Gastroesophageal sphincter (tissue), 4 donors: ENCODE results near the gene TMPRSS9. TPM values are rescaled to one million over a fixed set of nuclear protein-coding genes. Genes with fewer than 3 reads are reported as not detected.
"Not testable (repeated sequence)": the region's sequence is repeated elsewhere in the genome, so short reads cannot be mapped to it uniquely, and the experiment has no call there.

Experiments used
- ATAC-seq: fragments of 150-250 bp; one replicate; pipeline ENCODE4 v1.9.1; 2016; ENCODE audit warnings: mild to moderate bottlenecking, moderate library complexity
- H3K27ac ChIP-seq, 4 donors: fragments of 200-600 bp; sonication (generic) in 3 of 4; 1 replicate in 3 of 4; 2 replicates in 1 of 4; pipeline ENCODE4 v1.5.1; 2016 to 2019
- H3K27me3 ChIP-seq: fragments of 200-600 bp; sonication (generic); one replicate; pipeline ENCODE4 v1.5.1; 2019
- H3K36me3 ChIP-seq, 2 donors: fragments of 200-600 bp; sonication (generic); one replicate each; pipeline ENCODE4 v1.5.1; 2019; ENCODE audit warnings: control low read depth in 1 of 2
- H3K4me1 ChIP-seq, 3 donors: fragments of 200-600 bp; sonication (generic); 1 replicate in 2 of 3; 2 replicates in 1 of 3; pipeline ENCODE4 v1.5.1; 2016 to 2019; ENCODE audit warnings: control low read depth in 2 of 3
- H3K4me3 ChIP-seq, 2 donors: fragments of 200-600 bp; sonication (generic); one replicate each; pipeline ENCODE4 v1.5.1; 2019; ENCODE audit warnings: mild to moderate bottlenecking in 1 of 2, moderate library complexity in 1 of 2
- H3K9me3 ChIP-seq, 3 donors: fragments of 200-600 bp; sonication (generic); one replicate each; pipeline ENCODE4 v1.5.1; 2017 to 2019; ENCODE audit warnings: control low read depth in 2 of 3
- EP300 ChIP-seq: sonication (generic); formaldehyde crosslinking; IDR thresholded peaks from one replicate; pipeline ENCODE4 v1.6.1; 2017; ENCODE audit warnings: antibody characterized with exemption, mild to moderate bottlenecking
- POLR2A ChIP-seq, 2 donors: fragments of 450-650 bp; IDR thresholded peaks; one replicate each; pipeline ENCODE4 v1.6.1; 2017; ENCODE audit warnings: antibody characterized with exemption in 2 of 2, mild to moderate bottlenecking in 2 of 2, moderate library complexity in 1 of 2
- POLR2AphosphoS5 ChIP-seq: sonication (generic); formaldehyde crosslinking; IDR thresholded peaks from one replicate; pipeline ENCODE4 v1.6.1; 2017; ENCODE audit warnings: antibody characterized with exemption
- WGBS, 2 donors: methylation state at CpG; one replicate each; pipeline ENCODE4 v1.1.5; 2018; ENCODE audit warnings: low coverage in 1 of 2; 5-methylcytosine and 5-hydroxymethylcytosine counted together
- total RNA-seq, 4 donors: library from RNA; depleted of rRNA; stranded (reverse); fragments of >200 nt; gene quantifications; one replicate each; pipeline ENCODE4 v1.1.0, GENCODE V29; 2016
- TF ChIP-seq, protein P1 (sequence below), 4 experiments: fragments of 200-600 bp in 2 of 4; fragments of 450-650 bp in 2 of 4; sonication (generic) in 1 of 4; IDR thresholded peaks; one replicate each; pipeline ENCODE4 v1.5.1; 2017 to 2019; ENCODE audit warnings: antibody characterized with exemption in 4 of 4, mild to moderate bottlenecking in 2 of 4, moderate library complexity in 2 of 4

Gene TMPRSS9
- total RNA-seq, 4 donors from 2014 or later = 0.54 TPM; not detected in 3

DNA sequence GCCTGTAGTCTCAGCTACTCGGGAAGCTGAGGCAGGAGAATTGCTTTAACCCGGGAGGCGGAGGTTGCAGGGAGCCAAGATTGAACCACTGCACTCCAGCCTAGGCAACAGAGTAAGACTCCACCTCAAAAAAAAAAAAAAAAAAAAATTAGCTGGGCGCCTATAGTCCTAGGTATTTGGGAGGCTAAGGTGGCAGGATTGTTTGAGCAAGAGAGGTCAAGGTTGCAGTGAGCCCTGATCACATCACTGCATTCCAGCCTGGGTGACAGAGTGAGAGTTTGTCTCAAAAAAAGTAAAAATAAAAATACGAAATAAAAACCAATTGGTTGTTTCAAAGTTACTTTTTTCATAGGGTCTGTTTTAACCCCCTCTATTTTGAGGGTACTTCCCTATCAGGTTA lies 98.0 kb downstream of the TMPRSS9 start:
- no peak for ATAC-seq
- Histone ChIP-seq H3K27ac (no peak overlapping the region), H3K4me3 (no peak overlapping the region), H3K27me3 (no peaks in the 10 kb centered on the region), H3K4me1 (peaks cover 0 to 51% (median 17%) of the 10 kb centered on the region in 3 donors), H3K9me3 (no peaks in the 10 kb centered on the region), H3K36me3 (no peaks in the 10 kb centered on the region)
- WGBS, 2 donors = 78 to 82% methylated on average over 3 to 5 of the region's 5 CpGs
- TF ChIP-seq POLR2A (IDR thresholded peaks at IDR 0.05) = no peak
- no peak for TF ChIP-seq POLR2AphosphoS5
- TF ChIP-seq, protein P1, sequence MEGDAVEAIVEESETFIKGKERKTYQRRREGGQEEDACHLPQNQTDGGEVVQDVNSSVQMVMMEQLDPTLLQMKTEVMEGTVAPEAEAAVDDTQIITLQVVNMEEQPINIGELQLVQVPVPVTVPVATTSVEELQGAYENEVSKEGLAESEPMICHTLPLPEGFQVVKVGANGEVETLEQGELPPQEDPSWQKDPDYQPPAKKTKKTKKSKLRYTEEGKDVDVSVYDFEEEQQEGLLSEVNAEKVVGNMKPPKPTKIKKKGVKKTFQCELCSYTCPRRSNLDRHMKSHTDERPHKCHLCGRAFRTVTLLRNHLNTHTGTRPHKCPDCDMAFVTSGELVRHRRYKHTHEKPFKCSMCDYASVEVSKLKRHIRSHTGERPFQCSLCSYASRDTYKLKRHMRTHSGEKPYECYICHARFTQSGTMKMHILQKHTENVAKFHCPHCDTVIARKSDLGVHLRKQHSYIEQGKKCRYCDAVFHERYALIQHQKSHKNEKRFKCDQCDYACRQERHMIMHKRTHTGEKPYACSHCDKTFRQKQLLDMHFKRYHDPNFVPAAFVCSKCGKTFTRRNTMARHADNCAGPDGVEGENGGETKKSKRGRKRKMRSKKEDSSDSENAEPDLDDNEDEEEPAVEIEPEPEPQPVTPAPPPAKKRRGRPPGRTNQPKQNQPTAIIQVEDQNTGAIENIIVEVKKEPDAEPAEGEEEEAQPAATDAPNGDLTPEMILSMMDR (IDR thresholded peaks at IDR 0.05) = no peak
- TF ChIP-seq EP300 = no peak

DNA sequence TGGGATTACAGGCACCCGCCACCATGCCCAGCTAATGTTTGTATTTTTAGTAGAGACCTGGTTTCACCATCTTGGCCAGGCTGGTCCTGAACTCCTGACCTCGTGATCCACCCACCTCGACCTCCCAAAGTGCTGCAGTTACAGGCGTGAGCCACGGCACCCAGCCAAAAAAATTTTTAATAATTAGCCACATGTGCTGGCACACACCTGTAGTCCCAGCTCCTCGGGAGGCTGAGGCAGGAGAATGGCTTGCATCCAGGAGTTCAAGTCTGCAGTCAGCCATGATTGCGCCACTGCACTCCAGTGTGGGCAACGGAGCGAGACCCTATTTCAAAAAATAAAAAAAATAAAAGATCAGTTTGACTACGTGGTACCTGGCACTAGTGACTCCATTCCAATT lies 98.7 kb downstream of the TMPRSS9 start:
- H3K27ac ChIP-seq, H3K4me3 ChIP-seq, H3K9me3 ChIP-seq, H3K36me3 ChIP-seq, H3K27me3 ChIP-seq, ATAC-seq: not testable (repeated sequence)
- peaks cover 0 to 55% (median 17%) of the 10 kb centered on the region in 3 donors for H3K4me1 ChIP-seq
- WGBS, 2 donors = 72 to 77% methylated on average over 4 to 6 of the region's 10 CpGs

DNA sequence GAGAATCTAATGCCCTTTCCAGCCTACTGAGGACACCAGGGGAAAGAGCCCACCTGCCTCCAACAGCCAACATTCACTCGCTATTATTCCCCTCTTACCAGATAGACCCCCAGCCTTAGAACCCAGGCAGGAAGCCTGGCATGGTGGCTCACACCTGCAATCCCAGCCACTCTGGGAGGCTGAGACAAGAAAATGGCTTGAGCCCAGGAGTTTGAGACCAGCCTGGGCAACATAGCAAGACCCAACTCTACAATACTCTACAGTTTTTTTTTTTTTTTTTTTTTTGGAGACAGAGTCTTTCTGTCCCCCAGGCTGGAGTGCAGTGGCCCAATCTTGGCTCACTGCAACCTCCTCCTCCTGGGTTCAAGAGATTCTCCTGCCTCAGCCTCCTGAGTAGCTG lies 100.2 kb downstream of the TMPRSS9 start:
- H3K9me3 ChIP-seq = no peaks in the 10 kb centered on the region
- no peaks in the 10 kb centered on the region for H3K36me3 ChIP-seq
- H3K4me1 ChIP-seq = peaks cover 0 to 48% (median 17%) of the 10 kb centered on the region in 3 donors
- H3K4me3 ChIP-seq = no peak overlapping the region
- H3K27me3 ChIP-seq = no peaks in the 10 kb centered on the region
- no peak overlapping the region for H3K27ac ChIP-seq
- WGBS, 2 donors = 100% methylated on average over 1 of the region's 1 CpG
- TF ChIP-seq POLR2A (IDR thresholded peaks at IDR 0.05) = no peak
- no peak for ATAC-seq

DNA sequence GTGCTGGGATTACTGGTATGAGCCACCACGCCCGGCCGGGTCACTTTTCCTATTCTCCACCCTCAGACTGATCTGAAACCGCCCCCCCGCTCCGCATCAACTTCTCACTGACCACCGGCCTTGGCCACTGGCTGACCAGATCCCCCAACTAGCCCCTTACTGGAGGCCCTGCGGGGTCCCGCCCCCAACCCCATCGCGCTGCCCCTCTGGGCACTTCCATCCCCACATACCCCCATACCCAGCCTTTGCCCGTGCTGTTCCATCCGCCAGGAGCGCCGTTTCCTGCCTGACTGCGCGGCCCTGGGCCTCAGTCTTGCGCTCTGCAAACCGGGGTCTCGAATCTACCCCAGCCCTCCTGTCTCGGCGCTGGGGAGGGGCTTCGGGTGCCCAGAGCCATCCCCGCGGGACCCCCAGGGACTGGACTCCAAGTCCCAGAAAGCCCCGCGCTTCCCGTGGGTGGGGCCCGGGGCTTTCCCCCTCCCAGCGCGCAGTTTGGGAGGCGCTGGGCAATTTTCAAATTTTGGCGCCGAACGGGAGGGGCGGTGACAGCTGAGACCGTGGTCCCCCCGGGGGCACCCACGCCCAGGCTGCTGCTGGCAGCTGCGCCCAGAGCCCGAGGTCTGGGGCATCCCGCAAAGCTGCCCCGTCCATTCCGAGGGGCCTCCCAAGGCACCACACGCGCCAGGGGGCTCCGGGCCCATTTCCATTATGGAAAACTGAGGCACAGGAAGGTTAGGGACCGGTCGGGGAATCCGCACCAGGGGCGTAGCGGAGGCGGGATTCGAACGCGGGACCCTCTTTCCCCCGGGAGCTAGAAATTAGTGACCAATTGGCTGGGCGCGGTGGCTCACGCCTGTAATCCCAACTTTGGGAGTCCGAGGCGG lies 101.9 kb downstream of the TMPRSS9 start:
- Histone ChIP-seq H3K27ac (peak overlapping the region in 3 of 4 donors; percentile 54 to 71 (median 68)), H3K27me3 (no peaks in the 10 kb centered on the region), H3K4me3 (peak overlapping the region; percentile 48 to 67), H3K36me3 (no peaks in the 10 kb centered on the region), H3K9me3 (no peaks in the 10 kb centered on the region), H3K4me1 (peaks cover 0 to 35% (median 10%) of the 10 kb centered on the region in 3 donors)
- 1 to 11% methylated on average over 9 to 18 of the region's 62 CpGs for WGBS, 2 donors
- TF ChIP-seq POLR2AphosphoS5 = no peak
- TF ChIP-seq, protein P1 (IDR thresholded peaks at IDR 0.05) = peak in 1 of 4 experiments; percentile 30
- ATAC-seq = peak; percentile 7

DNA sequence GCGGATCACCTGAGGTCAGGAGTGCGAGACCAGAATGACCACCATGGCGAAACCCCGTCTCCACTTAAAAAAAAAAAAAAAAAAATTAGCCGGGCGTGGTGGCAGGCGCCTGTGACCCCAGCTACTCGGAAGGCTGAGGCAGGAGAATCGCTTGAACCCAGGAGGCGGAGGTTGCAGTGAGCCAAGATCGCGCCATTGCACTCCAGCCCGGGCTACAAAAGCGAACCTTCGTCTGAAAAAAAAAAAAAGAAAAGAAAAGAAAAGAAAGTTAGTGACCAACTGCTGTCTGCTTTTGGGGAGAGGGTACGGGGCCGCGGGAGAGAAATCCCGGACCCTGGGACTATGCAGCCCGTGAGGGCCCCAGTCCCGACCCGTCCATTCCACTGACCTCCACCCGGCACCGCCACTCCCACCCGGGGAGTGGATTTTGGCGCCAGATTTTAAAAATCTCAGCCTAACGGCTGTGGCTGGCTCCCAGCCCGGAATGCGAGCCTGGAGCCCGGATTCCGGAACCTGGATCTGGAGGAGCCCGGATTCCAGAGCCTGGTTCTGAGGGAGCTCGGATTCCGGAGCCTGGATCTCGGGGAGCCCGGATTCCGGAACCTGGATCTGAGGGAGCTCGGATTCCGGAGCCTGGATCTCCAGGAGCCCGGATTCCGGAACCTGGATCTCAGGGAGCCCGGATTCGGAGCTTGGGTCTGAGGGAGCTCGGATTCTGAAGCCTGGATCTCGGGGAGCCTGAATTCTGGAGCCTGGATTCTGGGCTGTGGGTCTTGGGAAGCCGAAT lies 102.8 kb downstream of the TMPRSS9 start:
- peak overlapping the region in 3 of 4 donors; percentile 68 to 71 (median 68) for H3K27ac ChIP-seq
- no peaks in the 10 kb centered on the region for H3K36me3 ChIP-seq
- WGBS, 2 donors = 0 to 12% methylated on average over 1 to 22 of the region's 46 CpGs
- H3K9me3 ChIP-seq = no peaks in the 10 kb centered on the region
- no peak for TF ChIP-seq EP300
- TF ChIP-seq POLR2AphosphoS5 = peak; percentile 86
- no peaks in the 10 kb centered on the region for H3K27me3 ChIP-seq
- H3K4me3 ChIP-seq = peak overlapping the region; percentile 48 to 67
- peaks cover 0 to 27% (median 10%) of the 10 kb centered on the region in 3 donors for H3K4me1 ChIP-seq
- ATAC-seq = peak; percentile 94

DNA sequence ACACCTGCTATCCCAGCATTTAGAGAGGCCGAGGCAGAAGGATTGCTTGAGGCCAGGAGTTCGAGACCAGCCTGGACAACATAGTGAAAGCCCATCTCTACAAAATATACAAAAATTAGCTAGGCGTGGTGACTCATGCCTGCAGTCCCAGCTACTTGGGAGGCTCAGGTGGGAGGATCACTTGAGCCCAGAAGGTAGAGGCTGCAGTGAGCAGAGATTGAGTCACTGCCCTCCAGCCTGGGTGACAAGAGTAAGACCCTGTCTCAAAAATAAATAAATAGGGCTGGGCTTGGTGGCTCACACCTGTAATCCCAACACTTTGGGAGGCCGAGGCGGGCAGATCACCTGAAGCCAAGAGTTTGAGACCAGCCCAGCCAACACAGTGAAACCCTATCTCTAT lies 103.6 kb downstream of the TMPRSS9 start:
- peak overlapping the region in 3 of 4 donors; percentile 68 to 71 (median 68) for H3K27ac ChIP-seq
- H3K9me3 ChIP-seq, H3K36me3 ChIP-seq, H3K27me3 ChIP-seq, ATAC-seq, H3K4me3 ChIP-seq: not testable (repeated sequence)
- peaks cover 0 to 27% (median 10%) of the 10 kb centered on the region in 3 donors for H3K4me1 ChIP-seq
- WGBS, 2 donors = 97 to 100% methylated on average over 3 to 5 of the region's 5 CpGs
